HEK293 (cell line): ENCODE measurements around the gene SLC1A2.

Source experiments
- ZNF138 ChIP-seq: fragments of 450-650 bp; formaldehyde crosslinking; IDR thresholded peaks from 2 replicates; pipeline ENCODE4 v1.5.1; 2016; ENCODE audit warnings: missing biosample characterization, missing genetic modification characterization, borderline replicate concordance
- ZNF639 ChIP-seq: fragments of 450-650 bp; formaldehyde crosslinking; IDR thresholded peaks from 2 replicates; pipeline ENCODE4 v1.5.1; 2016; ENCODE audit warnings: missing biosample characterization, missing genetic modification characterization

GRCh38 chr11:35318977-35319925 is 100.1 kb downstream of the SLC1A2 start:
- no peak for TF ChIP-seq ZNF639 (tag by site-specific recombination)
- TF ChIP-seq ZNF138: no peak
